Retina (tissue), 1 donor: ENCODE data around the gene DIPK1A.
"Not testable (repeated sequence)": the region's sequence is repeated elsewhere in the genome, so short reads cannot be mapped to it uniquely, and the experiment has no call there.

Experiments
- DNase-seq: peaks from one replicate; pipeline ENCODE4 v3.0.0-alpha.2; 2016

DIPK1A gene

DNA sequence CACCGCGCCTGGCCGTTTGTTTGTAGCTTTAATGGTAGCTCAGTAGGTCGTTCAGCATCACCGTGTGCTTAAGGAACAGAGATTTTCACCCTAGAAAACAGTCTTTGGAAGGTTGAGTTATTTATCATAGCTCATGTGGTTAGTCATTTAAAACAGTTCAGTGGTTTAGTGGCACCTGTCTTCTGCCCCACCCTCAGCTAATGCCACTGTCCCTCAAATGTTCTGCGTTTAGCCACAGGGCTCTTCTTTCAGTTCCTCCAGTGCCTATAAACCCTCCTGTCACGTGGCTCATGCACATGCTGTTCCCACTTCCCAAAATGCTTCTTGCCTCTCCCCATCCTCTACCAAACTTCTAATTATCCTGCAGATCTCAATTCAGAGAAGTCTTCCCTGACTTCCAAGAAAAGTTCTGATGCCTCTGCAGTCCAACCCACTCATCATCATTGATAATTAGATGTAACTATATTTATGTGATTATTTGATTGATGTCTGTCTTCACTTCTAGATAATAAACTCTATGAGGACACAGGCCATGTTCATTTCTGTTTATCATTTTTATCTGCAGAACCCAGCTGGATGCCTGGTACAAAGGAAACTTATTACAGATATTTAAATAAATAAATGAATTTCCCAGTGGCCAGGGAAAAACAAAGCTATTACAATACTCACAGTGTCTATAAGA lies 14.4 kb upstream of the DIPK1A start:
- no peak for DNase-seq

DNA sequence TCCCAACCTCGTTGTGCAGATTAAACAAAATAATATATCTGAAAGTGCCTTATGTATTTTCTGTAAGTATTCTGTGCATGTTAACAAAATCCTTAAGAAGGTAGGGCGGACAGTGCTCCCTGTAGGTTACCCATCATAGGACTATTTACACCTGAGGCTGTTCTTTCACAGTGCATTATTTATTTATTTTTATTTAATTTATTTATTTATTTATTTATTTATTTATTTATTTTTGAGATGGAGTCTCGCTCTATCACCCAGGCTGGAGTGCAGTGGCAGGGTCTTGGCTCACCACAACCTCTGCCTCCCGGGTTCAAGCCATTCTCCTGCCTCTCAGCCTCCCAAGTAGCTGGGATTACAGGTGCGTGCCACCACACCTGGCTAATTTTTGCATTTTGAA lies 12.8 kb upstream of the DIPK1A start:
- DNase-seq, result not testable (repeated sequence)

DNA sequence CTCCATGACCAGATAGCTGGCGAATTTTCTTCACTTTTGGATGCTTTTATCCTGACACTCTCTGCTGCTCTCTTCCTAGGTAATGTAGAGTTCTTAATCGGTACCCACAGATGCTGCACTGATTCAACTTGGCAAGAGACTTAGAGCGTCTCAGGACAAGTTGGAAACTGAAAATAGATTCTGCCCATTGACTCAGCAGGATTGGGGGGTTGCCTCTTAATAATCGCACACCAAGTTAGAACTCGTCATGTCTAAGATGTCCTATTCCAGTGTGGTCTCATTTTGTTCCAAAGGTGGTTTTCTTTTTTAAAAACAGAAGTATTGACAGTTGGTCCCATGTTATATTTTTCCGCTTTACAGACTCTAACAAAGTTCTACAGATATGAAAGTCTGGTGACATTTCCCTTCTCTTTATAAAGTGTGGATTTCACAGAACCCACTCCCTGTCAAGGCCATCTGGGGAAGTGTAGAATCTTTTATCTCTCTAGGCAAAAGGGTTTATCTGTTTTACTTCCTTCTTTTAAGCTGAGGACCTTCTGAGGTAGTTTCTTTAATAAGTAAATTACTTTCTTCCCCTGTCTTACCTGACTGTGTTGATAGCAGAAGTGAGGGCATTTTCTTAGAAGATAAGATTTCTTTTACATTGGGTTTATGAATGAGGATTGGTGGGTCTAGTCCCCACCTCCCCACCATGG lies 12.1 kb upstream of the DIPK1A start:
- DNase-seq, result no peak

DNA sequence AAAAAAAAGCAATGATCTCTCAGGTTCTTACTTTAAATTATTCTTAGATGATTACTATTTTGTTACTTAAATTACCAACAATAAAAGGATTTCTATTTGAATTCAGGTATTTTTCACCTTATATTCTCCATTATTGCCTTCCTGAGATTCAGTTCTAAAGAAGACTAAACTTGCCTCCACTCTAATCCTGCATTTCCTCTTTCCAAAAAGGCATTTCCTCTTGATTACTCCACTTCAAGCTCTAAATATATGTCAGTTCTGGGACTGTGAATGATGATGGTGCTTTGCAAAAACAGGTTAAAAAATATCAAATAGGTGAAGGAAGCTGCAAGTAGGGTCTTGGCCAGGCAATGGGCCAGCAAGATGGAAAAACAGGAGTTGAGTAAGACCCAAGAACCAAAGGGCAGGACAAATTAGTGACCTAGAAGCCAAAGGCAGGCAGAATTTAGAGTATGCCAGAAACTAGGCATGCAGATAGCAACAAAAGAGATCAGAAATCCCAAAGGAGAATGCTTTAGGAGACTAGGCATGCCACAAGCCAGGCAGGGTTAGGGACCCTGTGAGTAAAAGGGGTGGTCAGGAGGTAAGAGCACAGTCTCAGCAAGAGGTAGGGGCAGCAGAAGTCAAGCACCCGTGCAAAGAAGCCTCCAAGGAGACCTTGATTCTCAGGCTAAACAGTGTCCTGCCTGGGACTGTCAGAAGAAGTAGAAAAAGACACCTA lies 11.3 kb upstream of the DIPK1A start:
- no peak for DNase-seq

DNA sequence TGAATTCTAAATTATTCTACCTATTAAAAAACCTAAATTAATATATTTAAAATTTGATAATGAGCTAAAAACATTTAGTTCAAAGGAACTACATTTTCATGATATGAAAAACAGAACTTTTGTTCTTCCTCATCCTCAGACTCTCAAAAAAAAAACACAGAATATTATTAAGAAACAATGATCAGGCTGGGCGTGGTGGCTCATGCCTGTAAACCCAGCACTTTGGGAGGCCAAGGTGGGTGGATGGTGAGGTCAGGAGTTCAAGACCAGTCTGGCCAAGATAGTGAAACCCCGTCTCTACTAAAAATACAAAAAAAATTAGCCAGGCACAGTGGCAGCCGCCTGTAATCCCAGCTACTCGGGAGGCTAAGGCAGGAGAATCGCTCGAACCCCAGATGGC lies 10.7 kb upstream of the DIPK1A start:
- not testable (repeated sequence) for DNase-seq

DNA sequence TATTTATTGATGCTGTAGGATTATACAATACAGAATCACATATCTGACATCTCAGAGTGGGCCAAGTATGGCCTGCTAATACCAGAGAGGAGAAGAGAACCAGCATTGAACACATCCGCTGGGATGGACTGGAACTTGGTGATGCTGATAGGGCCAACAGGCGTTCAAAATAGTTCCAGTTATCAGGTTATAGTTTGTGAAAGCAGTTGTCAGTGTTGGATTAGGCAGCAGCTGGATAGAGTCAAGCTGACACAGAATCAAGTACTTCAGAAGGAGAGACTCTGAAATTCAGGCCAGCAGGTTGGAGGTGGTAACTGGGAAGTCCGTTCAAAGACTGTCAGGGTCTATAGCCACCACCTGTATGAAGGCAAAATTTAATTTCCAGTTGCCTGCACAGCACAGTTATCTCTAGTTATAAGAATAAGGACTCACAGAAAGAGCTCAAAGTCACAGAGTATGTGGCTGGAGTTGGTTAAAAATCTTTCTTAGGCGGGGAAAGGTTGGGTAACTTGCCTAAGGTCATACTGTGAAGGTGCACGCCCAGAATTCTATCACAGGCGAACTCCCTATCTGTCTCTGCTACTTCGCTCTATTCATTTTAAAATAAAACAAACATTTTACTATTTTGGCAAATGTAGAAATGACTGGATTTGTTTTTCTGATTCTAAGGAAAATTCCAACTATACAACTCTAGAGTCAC lies 9.9 kb upstream of the DIPK1A start:
- no peak for DNase-seq

DNA sequence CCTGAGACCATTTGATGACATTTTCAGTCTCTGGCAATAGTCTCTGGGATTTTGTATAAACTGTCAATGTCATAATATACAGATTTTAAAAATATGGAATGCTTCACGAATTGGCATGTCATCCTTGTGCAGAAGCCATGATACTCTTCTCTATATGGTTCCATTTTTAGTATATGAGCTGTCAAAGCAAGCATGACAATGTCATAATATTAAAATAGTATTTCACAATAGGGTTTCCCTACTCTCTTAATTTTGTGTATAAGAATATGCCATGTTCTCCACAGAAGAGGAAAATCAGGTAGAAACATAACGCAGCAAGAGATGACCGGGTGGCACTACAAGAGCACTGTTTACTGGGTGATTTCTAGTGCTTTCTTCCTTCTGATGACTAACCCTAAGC lies 8.3 kb upstream of the DIPK1A start:
- no peak for DNase-seq

DNA sequence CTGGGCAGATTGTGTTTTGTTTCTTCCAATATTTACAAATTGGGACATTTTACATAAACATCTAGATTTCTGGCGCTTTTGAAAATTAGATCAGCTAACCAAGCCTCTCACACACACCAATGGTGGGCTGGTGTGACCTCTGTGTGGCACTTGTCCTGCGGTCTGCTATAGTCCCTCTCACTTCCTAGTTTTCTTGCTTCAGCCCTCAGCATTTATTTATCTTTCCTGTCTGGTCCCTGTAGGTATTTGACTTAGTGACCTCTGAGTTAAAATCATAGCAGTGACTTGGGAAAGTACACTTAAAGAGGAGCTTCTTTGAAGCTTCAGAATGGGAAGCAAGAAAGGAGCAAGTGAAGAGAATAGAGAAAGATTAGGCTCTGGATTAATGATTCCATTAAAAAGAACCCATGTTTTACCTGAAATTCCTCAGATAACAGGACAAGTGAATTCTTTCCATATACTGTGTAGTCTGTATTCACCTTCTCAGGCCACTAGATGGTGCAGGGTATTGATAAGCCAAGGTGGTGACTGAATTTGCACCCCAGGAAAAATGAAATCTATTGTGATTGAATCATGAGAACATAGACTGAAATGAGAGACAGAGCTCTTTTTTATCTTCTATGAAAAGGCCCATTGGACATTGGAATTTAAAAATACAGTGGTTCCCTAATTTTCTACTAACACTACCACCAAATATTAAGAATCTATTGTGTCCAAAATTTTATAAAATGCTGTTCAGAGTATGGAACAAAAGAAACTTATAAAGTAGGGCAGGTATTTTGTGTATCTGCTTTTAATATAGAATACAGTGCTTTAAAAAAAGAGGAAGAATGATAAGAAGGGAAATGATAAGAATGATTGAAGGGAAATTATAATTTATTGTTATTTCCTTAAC lies 7.1 kb upstream of the DIPK1A start:
- DNase-seq, result no peak

DNA sequence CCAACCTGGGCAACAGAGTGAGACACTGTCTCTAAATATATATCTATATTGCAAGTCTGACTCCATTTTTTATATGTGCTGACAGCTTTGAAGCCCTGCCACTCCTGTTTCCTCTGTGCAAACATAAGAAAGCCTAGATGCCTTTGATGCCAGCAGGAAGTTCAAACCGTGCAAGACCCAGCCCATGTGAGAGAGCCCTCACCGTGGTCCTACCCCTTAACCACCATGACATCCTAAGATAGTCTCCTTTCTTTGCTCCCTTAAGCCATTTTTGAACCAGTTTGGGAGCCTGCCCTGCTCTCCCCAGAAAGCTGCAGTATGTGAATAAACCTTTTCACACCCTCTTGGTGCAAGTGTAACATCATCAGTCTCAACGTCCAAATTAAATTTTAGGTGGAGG lies 3.7 kb upstream of the DIPK1A start:
- no peak for DNase-seq

DNA sequence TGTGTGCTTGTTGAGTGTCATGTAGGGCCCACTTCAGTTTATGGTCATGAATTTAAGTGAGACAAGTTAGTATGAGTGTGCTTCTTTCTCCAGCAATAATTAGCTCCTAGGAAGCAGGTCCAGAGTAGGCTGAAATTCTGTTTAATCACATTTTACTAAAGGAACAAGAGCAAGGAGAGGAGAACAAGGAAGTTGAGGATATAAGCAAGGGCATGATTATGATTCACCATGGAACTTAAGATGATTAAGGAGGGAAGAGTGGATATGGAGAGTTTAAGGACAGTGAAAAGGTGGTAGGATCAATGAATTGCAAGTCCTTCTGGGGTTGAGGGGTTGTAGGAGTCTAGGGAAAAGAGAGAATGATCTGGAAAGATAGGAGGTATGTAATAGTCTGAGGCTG lies 3.1 kb upstream of the DIPK1A start:
- DNase-seq, result no peak

DNA sequence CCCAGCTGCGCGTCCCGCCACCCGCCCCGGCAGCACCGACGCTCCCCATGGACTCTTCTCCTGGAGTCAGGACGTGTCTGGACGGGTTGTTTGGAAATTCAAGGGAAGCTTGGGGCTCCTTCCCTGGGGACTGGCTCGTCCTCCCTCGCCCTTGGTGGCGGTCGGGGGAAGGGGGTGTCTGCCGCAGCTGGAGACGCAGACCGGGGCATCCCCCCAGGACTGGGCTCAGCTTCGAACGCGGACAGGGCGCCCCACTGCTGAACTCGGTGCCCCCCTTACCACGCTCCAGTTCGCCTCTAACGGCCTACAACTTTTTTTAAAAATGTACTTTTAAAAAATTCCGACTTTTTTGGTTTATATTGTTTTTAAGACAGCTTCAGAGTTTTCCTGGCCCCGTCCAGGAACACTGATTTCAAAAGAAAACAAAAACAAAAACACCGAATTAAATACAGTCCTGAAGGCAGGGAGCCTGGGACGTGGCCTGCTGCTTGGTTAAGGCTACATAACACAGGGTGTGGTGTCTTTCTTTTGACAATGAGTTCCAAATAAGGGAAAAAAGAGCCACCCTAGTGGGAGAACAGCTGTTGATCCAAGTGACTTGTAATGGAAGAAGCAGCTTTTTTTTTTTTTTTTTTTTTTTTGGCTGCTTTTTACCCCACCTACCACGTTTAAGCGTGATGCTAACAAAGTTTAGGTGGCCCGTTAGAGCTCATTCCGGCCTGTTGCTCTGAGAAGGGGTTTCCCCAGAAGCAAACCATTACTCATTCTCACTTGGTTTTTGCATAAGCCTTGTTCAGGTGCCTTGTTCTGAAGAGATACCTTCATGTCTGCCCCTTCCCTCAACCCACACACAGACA lies 862 bp upstream of the DIPK1A start:
- DNase-seq, result no peak

DNA sequence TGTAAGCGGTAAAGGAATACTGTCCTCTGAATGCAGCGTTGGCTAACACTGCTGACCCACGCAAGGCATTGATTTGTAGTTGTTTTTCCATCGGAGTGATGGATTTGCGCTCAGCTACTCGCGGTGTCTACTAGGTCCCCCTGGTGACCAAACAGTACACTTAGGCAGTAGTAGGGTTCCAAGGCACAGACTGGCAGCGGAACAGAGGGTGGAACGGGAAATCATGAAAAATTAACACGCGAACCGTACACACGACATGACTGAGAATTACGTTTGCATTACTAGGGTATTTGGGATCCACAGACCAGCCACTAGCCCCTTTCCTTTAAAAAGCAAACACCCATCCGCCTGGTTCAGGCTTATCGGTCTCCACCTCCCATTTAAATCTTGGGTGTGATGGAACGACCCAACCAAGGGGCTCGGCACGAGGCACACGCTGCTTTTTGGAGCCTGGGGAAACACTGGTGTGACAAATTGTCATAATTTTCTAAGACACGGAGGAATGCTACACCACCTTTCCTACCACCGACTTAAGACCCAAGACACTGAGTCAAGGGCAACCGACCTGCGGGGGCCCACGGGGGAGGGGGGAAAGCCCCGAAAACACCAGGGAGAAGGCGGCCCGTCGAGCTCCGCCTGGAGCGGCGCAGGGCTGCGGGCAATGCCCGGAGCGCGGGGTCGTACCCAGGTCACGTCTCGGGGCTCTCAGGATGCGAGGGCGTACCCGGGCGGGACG lies 699 bp downstream of the DIPK1A start:
- peak; percentile 90 for DNase-seq

DNA sequence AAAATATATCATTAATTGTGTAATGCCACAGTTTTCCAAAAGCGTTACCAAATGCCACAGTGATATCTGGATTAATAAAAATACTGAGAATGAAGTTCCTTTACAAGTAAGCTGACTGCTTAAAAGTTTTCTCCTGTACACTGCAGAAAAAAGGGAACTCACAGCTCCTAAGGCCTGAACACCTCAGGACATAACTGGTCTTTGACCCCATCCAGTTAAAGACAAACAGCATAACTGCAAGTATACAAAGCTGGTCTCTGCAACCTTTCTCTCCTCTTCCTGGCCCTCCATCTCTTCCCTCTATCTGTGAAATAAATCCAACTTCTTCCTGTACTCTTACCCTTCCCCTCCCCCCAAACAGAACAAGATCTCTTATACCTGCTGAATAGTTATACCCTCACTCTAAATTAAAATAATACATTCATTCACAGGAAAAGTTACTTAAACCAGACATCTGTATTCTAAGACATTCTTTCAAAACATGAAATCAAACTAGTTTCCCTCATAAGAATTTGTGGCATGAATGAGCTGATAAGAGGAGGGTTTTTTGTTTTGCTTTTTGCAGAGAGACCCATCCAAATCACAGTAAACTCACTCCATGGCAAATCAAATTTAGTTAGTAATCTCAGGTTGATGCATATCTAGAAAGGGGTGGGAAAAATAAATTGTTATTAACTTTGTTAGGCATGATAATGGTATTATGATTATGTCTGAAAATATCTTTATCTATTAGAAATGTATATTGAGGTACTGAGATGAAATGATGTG lies 2.9 kb downstream of the DIPK1A start:
- no peak for DNase-seq

DNA sequence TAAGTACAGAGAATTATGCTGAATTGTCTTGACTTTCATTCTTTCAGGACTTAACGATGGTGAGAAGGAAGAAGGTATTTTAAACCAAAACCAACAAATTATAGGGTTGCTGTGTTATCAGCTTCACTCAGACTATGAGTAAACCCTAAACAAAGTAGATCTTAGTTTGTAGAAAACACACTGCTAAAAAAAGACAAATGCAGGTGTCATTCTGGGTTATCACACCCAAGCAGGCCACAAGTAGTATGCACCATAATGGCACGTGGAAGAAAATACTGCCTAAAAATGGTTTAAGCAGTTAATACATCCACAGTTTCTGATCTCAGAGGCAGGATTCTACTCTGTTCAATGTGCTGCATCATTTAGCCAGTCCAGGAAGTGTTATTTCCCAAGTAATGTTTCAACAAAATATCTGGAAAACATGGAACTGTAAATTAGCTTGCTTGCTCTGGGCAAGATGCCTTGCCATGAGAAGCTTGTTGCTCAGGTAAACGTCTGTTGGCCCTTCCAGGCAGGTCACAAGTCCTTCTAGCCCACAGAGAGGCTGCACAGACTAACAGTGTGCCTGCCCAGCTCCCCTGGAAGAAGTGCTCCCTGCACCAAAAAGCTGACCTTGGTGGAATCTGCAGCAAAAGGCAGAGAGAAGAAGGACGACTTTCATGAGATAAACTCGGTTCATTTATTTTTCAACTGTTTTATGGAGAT lies 4.1 kb downstream of the DIPK1A start:
- no peak for DNase-seq

DNA sequence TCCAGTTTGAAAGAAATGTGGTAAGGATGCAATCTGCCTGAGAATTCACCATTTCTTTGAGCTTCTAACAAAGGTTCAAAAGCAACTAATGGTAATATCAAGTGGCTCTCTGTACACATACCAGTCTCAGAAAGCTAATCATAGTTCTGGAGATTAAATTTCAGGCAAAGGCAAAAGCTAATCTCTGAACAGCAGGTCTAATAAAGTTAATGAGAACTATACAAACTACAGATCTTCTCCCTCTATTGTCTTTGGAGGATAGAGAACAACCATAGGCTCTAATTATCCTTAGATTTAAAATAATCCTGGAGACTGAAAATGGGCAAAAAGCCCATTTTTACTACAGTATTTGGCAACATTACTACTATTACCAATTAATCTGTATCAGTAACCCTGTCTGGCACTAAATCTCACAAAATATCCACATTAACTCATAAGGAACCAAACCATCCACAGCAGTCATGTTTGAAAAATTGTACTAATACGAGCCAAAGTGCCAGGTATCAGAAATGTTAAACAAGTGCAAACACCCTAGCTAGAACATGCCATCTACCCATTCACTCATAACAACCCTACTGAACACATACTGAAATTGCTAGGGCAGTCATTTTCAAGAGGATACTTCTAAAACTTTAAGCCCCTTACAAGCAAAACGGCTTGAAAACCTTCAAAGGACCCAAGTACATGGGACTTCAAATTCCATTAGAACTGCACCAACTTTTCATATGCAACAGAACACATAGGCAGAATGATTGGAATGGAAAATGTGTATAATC lies 4.8 kb downstream of the DIPK1A start:
- DNase-seq, result no peak

DNA sequence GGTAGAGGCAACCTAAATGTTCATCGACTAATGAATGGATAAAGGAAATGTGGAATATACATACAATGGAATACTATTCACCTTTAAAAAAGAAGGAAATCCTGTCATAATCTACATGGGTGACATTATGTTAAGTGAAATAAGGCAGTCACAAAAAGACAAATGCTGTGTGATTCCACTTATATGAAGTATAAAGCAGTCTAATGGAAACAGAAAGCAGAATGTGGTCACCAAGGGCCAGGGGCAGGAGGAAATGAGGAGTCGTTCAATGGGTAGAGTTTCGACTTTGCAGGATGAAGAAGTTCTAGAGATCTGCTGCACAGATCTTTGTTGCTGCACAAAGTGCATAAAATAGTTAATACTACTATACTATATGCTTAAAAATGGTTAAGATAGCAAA lies 7.8 kb downstream of the DIPK1A start:
- no peak for DNase-seq

DNA sequence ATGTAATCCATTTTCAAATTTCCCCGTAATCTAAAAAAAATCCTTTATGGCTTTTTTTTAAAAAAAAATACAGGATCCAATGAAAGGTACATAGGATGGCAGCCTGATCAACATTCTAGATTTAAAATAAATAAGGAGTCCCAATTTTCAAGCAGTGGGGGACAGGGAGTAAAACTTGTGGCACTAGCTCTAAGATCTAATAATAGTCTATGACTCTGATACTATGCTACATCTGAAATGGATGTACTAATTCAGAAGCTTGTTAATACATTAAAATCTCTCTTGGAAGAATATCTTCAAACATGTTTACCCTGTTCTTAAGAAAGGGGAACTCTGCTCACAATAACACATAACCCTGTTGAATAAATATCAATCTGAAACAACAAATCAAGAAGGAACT lies 8.5 kb downstream of the DIPK1A start:
- DNase-seq, result no peak

DNA sequence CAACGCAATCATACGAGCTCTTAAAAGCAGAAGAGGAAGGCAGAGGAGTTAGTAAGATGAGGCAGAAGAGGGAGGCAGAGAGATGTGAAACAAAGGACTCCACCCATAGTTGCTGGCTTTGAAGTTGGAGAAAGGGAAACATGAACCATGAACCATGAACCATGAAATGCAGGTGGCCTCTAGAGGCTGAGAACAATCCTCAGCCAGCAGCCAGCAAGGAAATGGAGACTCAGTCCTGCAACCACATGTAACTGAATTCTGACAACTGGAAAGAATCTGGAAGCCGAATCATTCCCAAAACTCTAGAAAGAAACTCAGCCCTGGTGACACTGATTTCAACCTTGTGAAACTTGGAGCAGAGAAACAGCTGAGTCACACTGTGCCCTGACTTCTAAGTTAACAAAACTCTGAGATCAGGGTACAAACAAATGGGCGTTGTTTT lies 10.1 kb downstream of the DIPK1A start:
- no peak for DNase-seq
